Activated CD4-positive, alpha-beta memory T cell treated with anti-CD3 and anti-CD28 coated beads for 36 hours (primary cell): ENCODE results near the gene RD3L. TPM values are rescaled to one million over a fixed set of nuclear protein-coding genes. Genes with fewer than 3 reads are reported as not detected.
"Not testable (repeated sequence)": the region's sequence is repeated elsewhere in the genome, so short reads cannot be mapped to it uniquely, and the experiment has no call there.

Experiments used
- CTCF ChIA-PET: fragments of 350-600 bp; sonication (Branson Sonifier 250); formaldehyde crosslinking; loops from one replicate; lab custom pipeline; 2021; ENCODE audit warnings: antibody characterized with exemption, inconsistent platforms; lab: Charles Lee
- POLR2A ChIA-PET: fragments of 350-600 bp; sonication (Branson Sonifier 250); formaldehyde crosslinking; loops from one replicate; lab custom pipeline; 2021; ENCODE audit warnings: antibody characterized with exemption; lab: Charles Lee
- DNase-seq: peaks from one replicate; pipeline ENCODE4 v3.0.0-alpha.2; 2020
- H3K27ac Mint-ChIP-seq: one replicate; pipeline ENCODE4 v1.8.0; 2021; ENCODE audit warnings: mixed read lengths
- H3K27me3 Mint-ChIP-seq: one replicate; pipeline ENCODE4 v1.8.0; 2021; ENCODE audit warnings: mixed read lengths
- H3K36me3 Mint-ChIP-seq: one replicate; pipeline ENCODE4 v1.8.0; 2021; ENCODE audit warnings: mixed read lengths
- H3K4me1 Mint-ChIP-seq: one replicate; pipeline ENCODE4 v1.8.0; 2021; ENCODE audit warnings: low read depth, mixed read lengths
- H3K4me3 Mint-ChIP-seq: one replicate; pipeline ENCODE4 v1.8.0; 2021; ENCODE audit warnings: mild to moderate bottlenecking, mixed read lengths
- H3K9me3 Mint-ChIP-seq: one replicate; pipeline ENCODE4 v1.8.0; 2021; ENCODE audit warnings: mixed read lengths
- intact Hi-C: fragments of 100-400 bp; cut with micrococcal nuclease; formaldehyde crosslinking; loops from one replicate; pipeline ENCODE4 v1.15.1; 2023
- total RNA-seq, 2 experiments: library from RNA; stranded (reverse); gene quantifications; one replicate each; pipeline ENCODE4 v1.2.3, GENCODE V29; 2021

RD3L gene
- total RNA-seq: not detected

DNA sequence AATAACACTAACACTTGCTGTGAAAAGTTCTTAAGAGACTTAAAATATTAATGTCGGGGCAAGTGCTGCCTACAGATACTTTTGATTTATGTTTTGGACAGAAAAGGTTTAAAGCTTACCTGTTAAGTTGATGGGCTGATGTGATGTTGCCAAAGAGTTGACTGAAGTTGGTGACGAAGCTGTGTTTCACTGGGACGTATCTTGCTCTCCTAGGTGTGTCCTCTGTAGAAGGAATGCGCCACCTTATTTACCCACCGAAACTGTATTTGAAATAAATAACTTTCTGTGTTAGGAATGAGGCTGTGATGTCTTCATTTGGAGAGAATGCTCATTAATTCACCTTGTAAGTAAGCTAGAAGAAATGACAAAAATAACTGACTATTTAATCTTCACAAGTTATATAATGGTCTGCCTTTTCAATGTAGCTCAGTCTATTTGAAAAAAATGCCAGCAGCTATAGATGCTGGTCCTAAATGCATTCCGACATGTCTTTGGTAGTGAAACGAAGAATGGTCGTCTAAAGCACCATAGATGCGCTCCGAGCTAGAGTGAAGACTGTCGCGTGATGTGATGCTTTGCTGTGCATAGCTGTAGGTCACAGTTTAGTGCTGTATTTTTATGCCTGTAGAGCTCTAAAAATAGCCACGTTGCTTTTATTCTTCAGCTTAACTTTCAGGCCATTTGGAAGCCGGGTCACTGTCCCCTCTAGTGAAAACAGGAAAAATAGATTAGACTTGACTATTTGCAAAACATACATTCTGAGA, at the start of gene RD3L:
RD3L (minus strand) TSS at position 557 of the 764 bp plus-strand sequence. CDS start 834 bp downstream, outside the sequence.
- POLR2A ChIA-PET: no interaction called here
- peaks cover 2% of the 10 kb centered on the region for H3K36me3 Mint-ChIP-seq

DNA sequence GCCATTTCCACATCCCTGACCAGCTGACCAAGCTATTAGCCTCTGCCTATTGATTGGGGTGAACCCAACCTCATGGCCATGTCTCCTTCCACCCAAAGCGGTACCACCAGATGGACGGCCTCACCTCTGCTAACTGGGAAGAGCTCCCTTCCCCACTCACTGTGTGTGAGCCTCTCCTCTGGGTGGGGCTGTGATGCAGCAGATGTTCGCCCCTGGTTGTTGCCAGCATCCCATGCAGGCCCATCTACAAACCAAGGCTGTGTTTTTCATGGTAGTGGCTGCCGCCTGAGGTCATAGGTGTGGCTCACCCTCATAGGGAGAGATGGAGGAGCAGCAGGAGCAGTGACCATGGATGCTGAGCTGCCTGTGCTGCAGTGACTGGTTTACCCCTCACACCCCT, 47.6 kb upstream of the RD3L start:
- Mint-ChIP-seq H3K4me3 (no peak overlapping the region), H3K36me3 (peaks cover 6% of the 10 kb centered on the region), H3K9me3 (peaks cover 19% of the 10 kb centered on the region), H3K27ac (no peak overlapping the region), H3K4me1 (no peaks in the 10 kb centered on the region), H3K27me3 (peaks cover 23% of the 10 kb centered on the region)
- intact Hi-C loops: no loop called here
- POLR2A ChIA-PET: no interaction called here
- no peak for DNase-seq
- CTCF ChIA-PET: no interaction called here

More for the DNA sequence above, at the start of gene RD3L:
- Mint-ChIP-seq H3K4me1 (no peaks in the 10 kb centered on the region), H3K4me3 (no peak within 1 kb of the TSS), H3K27me3 (peaks cover 31% of the 10 kb centered on the region), H3K9me3 (no peaks in the 10 kb centered on the region), H3K27ac (no peak within 1 kb of the TSS)
- intact Hi-C loops: no loop called here
- no peak for DNase-seq
- CTCF ChIA-PET: interaction anchor here (1.8 to 1.9 kb wide), 2 partner anchors 41 to 134 kb away, joined by 5 read pairs; no protein-coding TSS in a partner anchor

DNA sequence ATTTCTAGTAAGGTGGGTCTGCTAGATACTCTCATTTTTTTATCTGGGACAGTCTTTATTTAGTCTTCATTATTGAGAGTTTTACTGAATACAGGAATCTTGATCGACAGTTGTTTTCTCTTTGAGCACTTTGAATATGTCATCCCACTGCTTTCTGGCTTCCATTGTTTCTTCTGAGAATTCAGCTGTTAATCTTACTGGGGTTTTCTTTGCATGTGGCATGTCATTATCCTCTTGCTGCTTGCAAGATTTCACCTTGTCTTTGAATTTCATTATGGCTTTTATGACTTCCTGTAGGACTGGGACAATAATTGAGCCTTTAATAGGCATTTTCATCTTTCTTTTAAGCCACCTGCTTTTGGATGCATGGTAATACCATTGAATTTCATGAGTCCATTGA, 46.7 kb upstream of the RD3L start:
- CTCF ChIA-PET: interaction anchor here (0.6 kb wide), 1 partner anchor 181 kb away, joined by 3 read pairs; no protein-coding TSS in a partner anchor

DNA sequence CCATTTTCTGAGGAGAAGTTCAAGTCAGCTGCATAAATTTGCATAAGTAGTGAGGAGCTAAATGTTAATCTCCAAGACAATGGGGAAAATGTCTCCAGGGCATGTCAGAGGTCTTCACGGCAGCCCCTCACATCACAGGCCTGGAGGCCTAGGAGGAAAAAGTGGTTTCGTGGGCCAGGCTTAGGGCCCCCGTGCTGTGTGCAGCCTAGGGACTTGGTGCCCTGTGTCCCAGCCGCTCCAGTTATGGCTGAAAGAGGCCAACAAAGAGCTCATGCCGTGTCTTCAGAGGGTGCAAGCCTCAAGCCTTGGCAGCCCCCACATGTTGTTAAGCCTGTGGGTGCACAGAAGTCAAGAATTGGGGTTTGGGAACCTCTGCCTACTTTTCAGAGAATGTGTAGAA, 41.9 kb upstream of the RD3L start:
- H3K4me3 Mint-ChIP-seq: no peak overlapping the region
- CTCF ChIA-PET: no interaction called here

More for the DNA sequence above, 46.7 kb upstream of the RD3L start:
- no peak for DNase-seq
- H3K27ac Mint-ChIP-seq: no peak overlapping the region
- intact Hi-C loops: no loop called here
- peaks cover 6% of the 10 kb centered on the region for H3K36me3 Mint-ChIP-seq
- peaks cover 24% of the 10 kb centered on the region for H3K27me3 Mint-ChIP-seq
- H3K4me1 Mint-ChIP-seq: no peaks in the 10 kb centered on the region
- H3K9me3 Mint-ChIP-seq: peaks cover 19% of the 10 kb centered on the region
- POLR2A ChIA-PET: no interaction called here
- no peak overlapping the region for H3K4me3 Mint-ChIP-seq

DNA sequence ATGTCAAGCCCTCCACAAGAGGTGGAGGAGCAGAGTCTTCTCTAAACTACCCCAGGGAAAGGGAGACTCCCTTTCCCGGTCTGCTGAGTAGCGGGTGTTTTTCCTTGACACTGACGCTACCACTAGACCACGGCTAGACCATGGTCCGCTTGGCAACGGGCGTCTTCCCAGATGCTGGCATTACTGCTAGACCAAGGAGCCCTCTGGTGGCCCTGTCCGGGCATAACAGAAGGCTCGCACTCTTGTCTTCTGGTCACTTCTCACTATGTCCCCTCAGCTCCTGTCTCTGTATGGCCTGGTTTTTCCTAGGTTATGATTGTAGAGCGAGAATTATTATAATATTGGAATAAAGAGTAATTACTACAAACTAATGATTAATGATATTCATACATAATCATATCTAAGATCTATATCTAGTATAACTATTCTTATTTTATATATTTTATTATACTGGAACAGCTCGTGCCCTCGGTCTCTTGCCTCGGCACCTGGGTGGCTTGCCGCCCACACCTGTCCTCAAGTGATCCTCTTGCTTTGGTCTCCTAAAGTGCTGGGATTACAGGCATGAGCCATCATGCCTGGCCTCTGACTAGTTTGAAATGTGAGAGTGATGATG, 38.4 kb upstream of the RD3L start:
- H3K4me1 Mint-ChIP-seq, H3K27me3 Mint-ChIP-seq, H3K9me3 Mint-ChIP-seq, H3K27ac Mint-ChIP-seq, H3K36me3 Mint-ChIP-seq, POLR2A ChIA-PET, H3K4me3 Mint-ChIP-seq: not testable (repeated sequence)
- intact Hi-C loops: loop anchor here (5.0 kb wide), 1 partner anchor 173 kb away; no protein-coding TSS in a partner anchor
- CTCF ChIA-PET: interaction anchor here (1.2 to 2.0 kb wide), 6 partner anchors 18 to 175 kb away, joined by 3 to 20 read pairs (median 6); no protein-coding TSS in a partner anchor
- DNase-seq: peak; percentile 16

More for the DNA sequence above, 41.9 kb upstream of the RD3L start:
- H3K9me3 Mint-ChIP-seq: peaks cover 9% of the 10 kb centered on the region
- peaks cover 15% of the 10 kb centered on the region for H3K27me3 Mint-ChIP-seq
- H3K36me3 Mint-ChIP-seq: peaks cover 4% of the 10 kb centered on the region
- no peaks in the 10 kb centered on the region for H3K4me1 Mint-ChIP-seq
- no peak overlapping the region for H3K27ac Mint-ChIP-seq
- intact Hi-C loops: loop anchor here (5.0 kb wide), 1 partner anchor 177 kb away; no protein-coding TSS in a partner anchor
- POLR2A ChIA-PET: no interaction called here
- no peak for DNase-seq

DNA sequence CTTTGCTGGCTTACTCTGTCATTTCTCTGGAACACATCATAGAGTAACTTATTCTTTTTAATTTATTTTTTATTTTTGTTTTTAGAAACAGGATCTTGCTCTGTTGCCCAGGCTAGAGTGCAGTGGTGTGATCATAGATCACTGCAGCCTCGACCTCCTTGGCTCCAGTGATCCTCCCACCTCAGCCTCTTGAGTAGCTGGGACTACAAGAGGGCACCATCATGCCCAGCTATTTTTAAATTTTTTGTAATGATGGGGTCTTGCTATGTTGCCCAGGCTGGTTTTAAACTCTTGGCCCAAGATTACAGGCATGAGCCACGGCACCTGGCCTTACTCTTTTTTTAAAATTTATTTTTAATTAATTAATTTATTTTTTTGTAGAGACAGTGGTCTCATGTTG, 32.2 kb upstream of the RD3L start:
- intact Hi-C loops: no loop called here
- CTCF ChIA-PET: no interaction called here
- H3K4me1 Mint-ChIP-seq: no peaks in the 10 kb centered on the region
- H3K4me3 Mint-ChIP-seq: no peak overlapping the region
- H3K36me3 Mint-ChIP-seq: no peaks in the 10 kb centered on the region
- peaks cover 2% of the 10 kb centered on the region for H3K27me3 Mint-ChIP-seq
- POLR2A ChIA-PET: no interaction called here
- H3K27ac Mint-ChIP-seq: no peak overlapping the region
- no peaks in the 10 kb centered on the region for H3K9me3 Mint-ChIP-seq
- no peak for DNase-seq

DNA sequence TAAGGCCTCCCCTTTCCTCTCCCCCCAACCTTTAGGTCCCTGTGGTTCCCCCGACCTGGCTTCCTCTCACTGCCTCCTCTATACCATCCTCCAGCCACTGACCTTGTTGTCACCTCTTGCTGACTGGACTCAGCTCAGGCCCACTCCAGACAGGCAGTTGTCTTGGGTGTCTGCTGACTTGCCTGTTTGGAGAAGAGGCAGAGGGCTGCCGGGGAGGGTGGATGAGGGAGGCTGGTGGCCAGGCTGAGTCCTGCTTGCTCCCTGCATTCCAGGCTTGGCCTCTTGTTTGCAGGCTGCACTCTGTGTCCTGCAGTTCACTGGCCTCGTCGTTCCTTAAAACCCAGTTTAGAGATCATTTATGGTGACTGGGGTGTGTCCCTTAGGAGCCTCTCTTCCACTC, 31.0 kb upstream of the RD3L start:
- intact Hi-C loops: no loop called here
- H3K27ac Mint-ChIP-seq: no peak overlapping the region
- no peaks in the 10 kb centered on the region for H3K4me1 Mint-ChIP-seq
- H3K4me3 Mint-ChIP-seq: no peak overlapping the region
- H3K36me3 Mint-ChIP-seq: no peaks in the 10 kb centered on the region
- CTCF ChIA-PET: no interaction called here
- no peaks in the 10 kb centered on the region for H3K27me3 Mint-ChIP-seq
- no peak for DNase-seq
- POLR2A ChIA-PET: no interaction called here
- no peaks in the 10 kb centered on the region for H3K9me3 Mint-ChIP-seq

DNA sequence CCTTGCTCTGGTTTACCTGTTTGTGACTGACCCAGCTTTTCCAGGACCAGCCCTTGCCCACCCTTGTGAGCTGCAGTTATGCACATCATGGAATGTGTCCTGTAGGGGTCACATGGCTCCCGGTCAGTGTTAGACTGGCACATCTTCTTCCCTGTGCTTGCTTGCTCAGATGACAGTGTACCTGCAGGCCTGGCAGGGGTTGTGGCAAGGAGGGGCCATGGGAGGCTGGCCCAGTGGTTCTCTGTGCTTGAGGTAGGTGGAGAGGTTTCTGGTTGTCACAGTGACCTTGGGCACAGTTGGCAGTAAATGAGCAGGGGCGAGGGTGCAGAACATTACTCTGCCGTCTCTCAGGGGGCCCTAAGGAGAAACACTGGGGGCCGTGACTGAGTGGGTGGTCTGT, 27.6 kb upstream of the RD3L start:
- H3K4me1 Mint-ChIP-seq: no peaks in the 10 kb centered on the region
- ChIA-PET CTCF (interaction anchor here (0.5 kb wide), 1 partner anchor 238 kb away, joined by 3 read pairs; no protein-coding TSS in a partner anchor), POLR2A (no interaction called here)
- no peak overlapping the region for H3K4me3 Mint-ChIP-seq
- no peaks in the 10 kb centered on the region for H3K9me3 Mint-ChIP-seq
- intact Hi-C loops: no loop called here
- no peak for DNase-seq
- H3K27me3 Mint-ChIP-seq: peaks cover 3% of the 10 kb centered on the region
- no peaks in the 10 kb centered on the region for H3K36me3 Mint-ChIP-seq
- no peak overlapping the region for H3K27ac Mint-ChIP-seq

DNA sequence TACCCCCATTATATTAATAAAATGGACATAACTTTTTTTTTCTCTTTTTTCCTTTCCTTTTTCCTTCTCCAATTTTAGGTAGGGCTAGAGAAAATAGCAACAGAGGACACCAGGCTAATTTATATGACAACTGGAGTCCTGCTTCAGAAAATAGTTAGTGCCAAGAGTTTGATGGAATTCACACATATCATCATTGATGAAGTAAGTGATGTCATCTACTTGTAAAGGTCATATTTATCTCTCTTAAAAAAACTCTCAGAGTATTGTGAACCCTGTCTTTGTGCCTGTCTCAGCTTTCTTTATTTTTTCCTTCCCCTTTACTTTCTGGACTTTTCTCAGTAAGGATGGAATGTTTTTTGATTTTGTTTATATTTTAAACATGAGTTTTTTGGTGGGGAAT, 24.3 kb upstream of the RD3L start:
- intact Hi-C loops: no loop called here
- ChIA-PET POLR2A (no interaction called here), CTCF (interaction anchor here (1.1 kb wide), 1 partner anchor 66 kb away, joined by 3 read pairs; no protein-coding TSS in a partner anchor)
- H3K36me3 Mint-ChIP-seq: no peaks in the 10 kb centered on the region
- no peak overlapping the region for H3K27ac Mint-ChIP-seq
- no peaks in the 10 kb centered on the region for H3K9me3 Mint-ChIP-seq
- H3K4me1 Mint-ChIP-seq: no peaks in the 10 kb centered on the region
- H3K4me3 Mint-ChIP-seq: no peak overlapping the region
- DNase-seq: no peak
- peaks cover 3% of the 10 kb centered on the region for H3K27me3 Mint-ChIP-seq

DNA sequence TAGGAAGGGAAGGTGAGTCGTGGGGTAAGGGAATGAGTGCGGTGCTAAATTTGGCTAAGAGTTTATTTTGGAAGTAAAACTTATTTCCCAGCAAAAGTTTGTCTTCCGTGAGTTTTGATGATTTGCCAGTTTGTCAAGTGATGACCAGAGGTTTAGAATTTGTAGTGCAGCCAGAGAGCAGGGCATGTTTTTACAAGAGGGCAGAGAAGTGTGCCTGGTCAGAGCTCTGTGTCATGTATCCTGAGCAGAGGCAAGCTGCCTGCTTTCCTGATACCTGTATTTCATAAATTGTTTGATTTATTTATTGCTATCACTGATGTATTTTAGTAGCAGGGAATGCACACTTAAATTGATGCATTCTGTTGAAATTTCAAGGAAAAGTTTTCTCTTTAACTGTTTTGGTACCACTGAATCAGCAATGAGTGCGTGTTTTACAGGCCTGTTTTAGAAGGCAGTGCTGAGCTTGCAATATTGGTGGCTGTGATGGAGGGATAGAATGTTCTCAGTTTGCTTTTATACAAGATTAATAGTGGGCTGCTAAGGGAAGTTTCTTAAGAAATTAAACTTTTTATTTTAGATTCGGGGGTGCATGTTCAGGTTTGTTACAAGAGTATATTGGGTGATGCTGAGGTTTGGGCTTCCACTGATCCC, 19.7 kb upstream of the RD3L start:
- H3K4me3 Mint-ChIP-seq: no peak overlapping the region
- H3K4me1 Mint-ChIP-seq: no peaks in the 10 kb centered on the region
- intact Hi-C loops: no loop called here
- CTCF ChIA-PET: interaction anchor here (0.7 to 1.9 kb wide), 2 partner anchors 20 to 61 kb away, joined by 3 to 4 read pairs; no protein-coding TSS in a partner anchor
- no peaks in the 10 kb centered on the region for H3K36me3 Mint-ChIP-seq
- no peak for DNase-seq
- H3K27me3 Mint-ChIP-seq: peaks cover 3% of the 10 kb centered on the region
- no peaks in the 10 kb centered on the region for H3K9me3 Mint-ChIP-seq
- no peak overlapping the region for H3K27ac Mint-ChIP-seq
- POLR2A ChIA-PET: no interaction called here

DNA sequence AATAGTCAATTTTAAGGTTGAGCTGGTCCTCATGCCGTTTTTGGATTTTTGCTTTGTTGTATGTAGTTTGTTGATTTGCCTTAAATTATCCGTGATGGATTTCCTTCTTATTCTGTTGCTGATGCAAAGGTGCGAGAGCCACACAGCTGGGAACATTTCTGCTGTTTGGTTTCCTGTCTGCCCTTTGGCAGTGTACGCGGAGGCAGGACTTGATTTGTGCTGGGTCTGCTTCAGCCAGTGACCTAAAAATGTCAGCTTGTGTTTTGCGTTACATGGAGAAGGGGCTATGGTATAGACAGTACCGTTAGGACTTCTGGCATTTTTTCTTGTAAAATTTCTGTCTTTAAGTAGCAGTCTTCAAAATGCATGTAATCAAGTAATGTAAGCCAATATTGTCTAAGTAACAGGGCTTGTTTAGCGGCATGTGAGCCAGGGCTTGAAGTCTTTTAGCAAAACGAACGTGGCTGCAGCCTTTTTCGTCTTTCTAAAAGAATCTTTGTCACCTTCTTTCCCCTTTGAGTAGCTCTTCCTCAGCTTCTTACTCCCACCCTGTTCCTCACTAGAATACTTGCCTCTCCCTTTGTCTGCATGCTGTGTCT, 18.2 kb upstream of the RD3L start:
- no peak for DNase-seq
- H3K27me3 Mint-ChIP-seq: peaks cover 1% of the 10 kb centered on the region
- H3K4me1 Mint-ChIP-seq: no peaks in the 10 kb centered on the region
- ChIA-PET CTCF (interaction anchor here (1.5 kb wide), 1 partner anchor 50 kb away, joined by 4 read pairs; no protein-coding TSS in a partner anchor), POLR2A (no interaction called here)
- H3K27ac Mint-ChIP-seq: no peak overlapping the region
- H3K9me3 Mint-ChIP-seq: no peaks in the 10 kb centered on the region
- no peaks in the 10 kb centered on the region for H3K36me3 Mint-ChIP-seq
- intact Hi-C loops: no loop called here
- H3K4me3 Mint-ChIP-seq: no peak overlapping the region
